Endothelial cell of umbilical vein (primary cell): ENCODE data around the gene TSR3. TPM values are rescaled to one million over a fixed set of nuclear protein-coding genes. Genes with fewer than 3 reads are reported as not detected.

Experiments used
- BruUV-seq: library from RNA; stranded (reverse); fragments of 400-500 nt; replicated peaks from 2 replicates; lab custom pipeline; 2021; lab: Mats Ljungman, UMichigan
- CTCF ChIA-PET: fragments of 300-600, 350-600 bp; sonication (Branson Sonifier 250); formaldehyde crosslinking; loops from one replicate; lab custom pipeline; 2021; ENCODE audit warnings: antibody characterized with exemption, inconsistent platforms; lab: Charles Lee
- POLR2A ChIA-PET: fragments of 300-600, 350-600 bp; sonication (Branson Sonifier 250); formaldehyde crosslinking; loops from one replicate; lab custom pipeline; 2021; ENCODE audit warnings: antibody characterized with exemption, inconsistent platforms; lab: Charles Lee
- DNase-seq: peaks from one replicate; pipeline ENCODE4 v3.0.0-alpha.2; 2011; ENCODE audit warnings: low read depth, low spot score
- FAIRE-seq: peaks from 2 replicates; lab custom pipeline; 2011; peaks lifted over from hg19 to GRCh38; lab: Jason Lieb, UNC
- H2AFZ ChIP-seq: 2 replicates; pipeline ENCODE4 v1.6.0; 2012; ENCODE audit warnings: low read depth, low read length, control low read depth, inconsistent platforms
- H3K27ac ChIP-seq: 2 replicates; pipeline ENCODE4 v1.5.1; 2011; ENCODE audit warnings: low read depth, mild to moderate bottlenecking, control low read depth, low read length, moderate library complexity; ENCODE audit not compliant: insufficient read depth
- H3K27me3 ChIP-seq, 2 experiments: 2 replicates each; pipeline versions ENCODE4 v1.6.0 to v1.6.1; 2011; ENCODE audit warnings: low read length in 2 of 2, mixed read lengths in 1 of 2; ENCODE audit not compliant: control insufficient read depth in 2 of 2, insufficient read depth in 2 of 2
- H3K36me3 ChIP-seq, 2 experiments: 2 replicates in 1 of 2; 3 replicates in 1 of 2; pipeline ENCODE4 v1.5.1; 2011; ENCODE audit warnings: low read length in 2 of 2, mild to moderate bottlenecking in 1 of 2, moderate library complexity in 1 of 2; ENCODE audit not compliant: control insufficient read depth in 2 of 2, insufficient read depth in 2 of 2; ENCODE audit errors: extremely low read depth in 1 of 2
- H3K4me1 ChIP-seq: 3 replicates; pipeline ENCODE4 v1.5.1; 2011; ENCODE audit warnings: mild to moderate bottlenecking, low read length; ENCODE audit not compliant: control insufficient read depth, insufficient read depth; ENCODE audit errors: extremely low read depth
- H3K4me2 ChIP-seq: 2 replicates; pipeline ENCODE4 v1.6.1; 2011; ENCODE audit warnings: low read length, control low read depth, mixed read lengths; ENCODE audit not compliant: insufficient read depth
- H3K4me3 ChIP-seq, 3 experiments: fragments of 200-600 bp in 1 of 3; sonication (generic), shearing (Covaris generic) in 1 of 3; replicated peaks in 1 of 3; 2 replicates each; pipeline ENCODE4 v1.5.1; 2011 to 2016; ENCODE audit warnings: control low read depth in 3 of 3, low read length in 3 of 3, mild to moderate bottlenecking in 2 of 3, inconsistent platforms in 1 of 3, low read depth in 1 of 3, moderate library complexity in 1 of 3; ENCODE audit not compliant: insufficient read depth in 1 of 3
- H3K79me2 ChIP-seq: 2 replicates; pipeline ENCODE4 v1.6.0; 2012; ENCODE audit warnings: low read length, inconsistent platforms; ENCODE audit not compliant: control insufficient read depth, insufficient read depth
- H3K9ac ChIP-seq: replicated peaks from 2 replicates; pipeline ENCODE3; 2011; ENCODE audit warnings: low read length, control low read depth; ENCODE audit not compliant: insufficient read depth; ENCODE audit errors: extremely low read depth
- H3K9me1 ChIP-seq: replicated peaks from 3 replicates; pipeline ENCODE4 v1.6.0; 2011; ENCODE audit warnings: mild to moderate bottlenecking, low read length; ENCODE audit not compliant: control insufficient read depth, insufficient read depth; ENCODE audit errors: extremely low read depth
- H3K9me3 ChIP-seq: replicated peaks from 2 replicates; pipeline ENCODE4 v1.5.1; 2012; ENCODE audit warnings: low read length, inconsistent platforms; ENCODE audit not compliant: control insufficient read depth, insufficient read depth
- H4K20me1 ChIP-seq: replicated peaks from 2 replicates; pipeline ENCODE3; 2011; ENCODE audit warnings: mild to moderate bottlenecking, low read length; ENCODE audit not compliant: control insufficient read depth, insufficient read depth; ENCODE audit errors: extremely low read depth
- EZH2 ChIP-seq: IDR thresholded peaks from 2 replicates; pipeline ENCODE4 v1.6.1; 2012; ENCODE audit warnings: borderline replicate concordance, low read depth, mild to moderate bottlenecking, moderate library complexity, low read length, inconsistent platforms; ENCODE audit not compliant: severe bottlenecking
- FOS ChIP-seq: IDR thresholded peaks from 2 replicates; pipeline ENCODE4 v1.6.1; 2011; ENCODE audit warnings: mild to moderate bottlenecking, low read length, moderate library complexity, borderline replicate concordance; ENCODE audit not compliant: insufficient read depth
- GATA2 ChIP-seq: IDR thresholded peaks from 2 replicates; pipeline ENCODE4 v1.7.0; 2011; ENCODE audit warnings: low read depth, mild to moderate bottlenecking, moderate library complexity, mixed read lengths, low read length; ENCODE audit not compliant: insufficient read length, insufficient read depth
- JUN ChIP-seq: IDR thresholded peaks from 2 replicates; pipeline ENCODE4 v1.6.1; 2011; ENCODE audit warnings: borderline replicate concordance, low read depth; ENCODE audit not compliant: insufficient read length, insufficient read depth
- MAX ChIP-seq: IDR thresholded peaks from 2 replicates; pipeline ENCODE4 v1.6.1; 2011; ENCODE audit not compliant: insufficient read depth, insufficient read length
- MYC ChIP-seq: IDR thresholded peaks from one replicate; pipeline ENCODE4 v1.6.1; 2011; ENCODE audit warnings: mild to moderate bottlenecking, low read depth, low read length
- POLR2A ChIP-seq: IDR thresholded peaks from 2 replicates; pipeline ENCODE4 v1.6.1; 2012; ENCODE audit warnings: low read depth, mild to moderate bottlenecking, control low read depth, low read length
- POLR2AphosphoS5 ChIP-seq: IDR thresholded peaks from 2 replicates; pipeline ENCODE4 v1.6.1; 2012; ENCODE audit warnings: low read depth, mild to moderate bottlenecking, control low read depth, low read length, moderate library complexity; ENCODE audit not compliant: insufficient read depth
- dilution Hi-C: fragments of 300-500 bp; cut with MboI; formaldehyde crosslinking; loops from one replicate; pipeline ENCODE4 v1.15.0; 2019; ENCODE audit warnings: low sequenced_read_pairs; ENCODE audit not compliant: extremely low pct_ligation_motif_present
- intact Hi-C: fragments of 100-400 bp; cut with micrococcal nuclease; formaldehyde crosslinking; loops from one replicate; pipeline ENCODE4 v1.10.0; 2022
- polyA plus RNA-seq, 4 experiments: library from polyadenylated mRNA; depleted of rRNA in 3 of 4; stranded (reverse) in 3 of 4; unstranded in 1 of 4; fragments of >200 nt; gene quantifications; 2 replicates each; pipeline versions ENCODE4 v1.2.1 to v1.2.3, GENCODE V29; 2011 to 2012; ENCODE audit warnings: missing spikeins in 1 of 4
- total RNA-seq: library from RNA; stranded (reverse); gene quantifications from 2 replicates; pipeline ENCODE4 v1.2.3, GENCODE V29; 2021
- TF ChIP-seq, protein P1 (sequence below), 2 donors: IDR thresholded peaks; 1 replicate in 1 of 2; 2 replicates in 1 of 2; pipeline ENCODE4 v1.5.1; 2011; ENCODE audit warnings: low read length in 2 of 2, mild to moderate bottlenecking in 2 of 2, moderate library complexity in 2 of 2, control low read depth in 1 of 2, inconsistent platforms in 1 of 2, low read depth in 1 of 2; ENCODE audit not compliant: insufficient read depth in 1 of 2; ENCODE audit errors: extremely low read depth in 1 of 2

TSR3 gene
- total and polyA plus RNA-seq, 2 donors (not counting 3 experiments of a cell fraction or from before 2014, with no cell fraction given) = 65.4 to 82.7 TPM

GRCh38 chr16:1397779-1398178 lies 46.1 kb upstream of the TSR3 start:
- BruUV-seq = no TSS peak
- FAIRE-seq (no peak), DNase-seq (no peak)
- Histone ChIP-seq H3K9ac (no peak overlapping the region), H3K4me3 (no peak overlapping the region), H3K36me3 (peaks cover 0 to 31% of the 10 kb centered on the region in 2 experiments), H3K79me2 (no peaks in the 10 kb centered on the region), H3K4me2 (no peak overlapping the region), H3K9me3 (no peaks in the 10 kb centered on the region), H2AFZ (no peak overlapping the region), H4K20me1 (no peaks in the 10 kb centered on the region), H3K4me1 (no peaks in the 10 kb centered on the region), H3K27me3 (no peaks in the 10 kb centered on the region), H3K9me1 (no peaks in the 10 kb centered on the region), H3K27ac (no peak overlapping the region)
- intact Hi-C loops (no loop called here), dilution Hi-C loops (no loop called here)
- no peak for TF ChIP-seq EZH2
- no peak for TF ChIP-seq POLR2AphosphoS5
- no peak for TF ChIP-seq GATA2
- TF ChIP-seq, protein P1, sequence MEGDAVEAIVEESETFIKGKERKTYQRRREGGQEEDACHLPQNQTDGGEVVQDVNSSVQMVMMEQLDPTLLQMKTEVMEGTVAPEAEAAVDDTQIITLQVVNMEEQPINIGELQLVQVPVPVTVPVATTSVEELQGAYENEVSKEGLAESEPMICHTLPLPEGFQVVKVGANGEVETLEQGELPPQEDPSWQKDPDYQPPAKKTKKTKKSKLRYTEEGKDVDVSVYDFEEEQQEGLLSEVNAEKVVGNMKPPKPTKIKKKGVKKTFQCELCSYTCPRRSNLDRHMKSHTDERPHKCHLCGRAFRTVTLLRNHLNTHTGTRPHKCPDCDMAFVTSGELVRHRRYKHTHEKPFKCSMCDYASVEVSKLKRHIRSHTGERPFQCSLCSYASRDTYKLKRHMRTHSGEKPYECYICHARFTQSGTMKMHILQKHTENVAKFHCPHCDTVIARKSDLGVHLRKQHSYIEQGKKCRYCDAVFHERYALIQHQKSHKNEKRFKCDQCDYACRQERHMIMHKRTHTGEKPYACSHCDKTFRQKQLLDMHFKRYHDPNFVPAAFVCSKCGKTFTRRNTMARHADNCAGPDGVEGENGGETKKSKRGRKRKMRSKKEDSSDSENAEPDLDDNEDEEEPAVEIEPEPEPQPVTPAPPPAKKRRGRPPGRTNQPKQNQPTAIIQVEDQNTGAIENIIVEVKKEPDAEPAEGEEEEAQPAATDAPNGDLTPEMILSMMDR (IDR thresholded peaks at IDR 0.05; ENCODE audit: extremely low read depth in 1 of 2, insufficient read depth in 1 of 2, low read depth in 1 of 2, low read length in 2 of 2) = no peak
- no peak for TF ChIP-seq FOS
- no peak for TF ChIP-seq MAX
- TF ChIP-seq POLR2A = no peak
- no peak for TF ChIP-seq JUN
- TF ChIP-seq MYC = no peak
- ChIA-PET POLR2A (no interaction called here), CTCF (no interaction called here)
